ENCODE results near the gene ZBTB39.

- TF ChIP-seq CTCF (IDR thresholded peaks at IDR 0.05) (no peak), POLR2A (IDR thresholded peaks at IDR 0.05) (no peak)
Observed at GRCh38 chr12:56995930-56996496, 10.3 kb downstream of the ZBTB39 start.
